GM21576 (cell line): ENCODE data around the gene C1orf232.

ENCODE experiments used
- ATAC-seq: cut with Tn5 transposase; IDR thresholded peaks from one replicate; pipeline ENCODE4 v1.9.1; 2021; ENCODE audit warnings: mild to moderate bottlenecking, moderate library complexity; ENCODE audit not compliant: unreplicated experiment

C1orf232 gene

DNA sequence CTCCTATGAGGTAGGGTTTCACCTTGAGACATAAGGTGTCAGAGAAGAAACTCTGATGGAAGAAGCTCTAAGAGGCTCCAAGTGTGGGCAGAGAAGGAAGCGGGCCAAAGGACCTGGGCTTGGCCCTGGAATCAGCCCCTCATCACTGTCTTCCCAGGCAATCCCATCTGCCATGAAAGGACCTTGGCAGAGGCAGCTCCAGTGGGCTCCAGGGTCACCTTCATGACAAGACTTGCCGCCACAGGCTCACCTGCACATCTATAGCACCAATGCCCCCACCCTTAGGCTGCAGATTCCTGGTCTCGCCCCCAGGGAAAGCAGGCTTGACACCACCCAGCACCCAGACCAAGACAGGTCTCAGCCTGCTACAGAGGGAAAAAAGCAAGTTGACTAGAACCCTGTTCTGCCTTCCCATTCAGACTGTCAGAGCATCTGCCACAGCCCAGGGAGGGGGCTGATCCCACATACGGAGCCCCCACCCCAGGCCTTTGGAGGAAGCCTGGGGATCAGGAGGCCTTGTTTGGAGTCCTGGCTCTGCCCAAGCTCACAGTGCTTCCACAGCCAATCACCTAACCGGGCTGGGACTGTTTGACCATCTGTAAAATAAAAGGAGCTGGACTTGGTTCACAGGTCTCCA is 10.4 kb downstream of the C1orf232 start:
- no peak for ATAC-seq

DNA sequence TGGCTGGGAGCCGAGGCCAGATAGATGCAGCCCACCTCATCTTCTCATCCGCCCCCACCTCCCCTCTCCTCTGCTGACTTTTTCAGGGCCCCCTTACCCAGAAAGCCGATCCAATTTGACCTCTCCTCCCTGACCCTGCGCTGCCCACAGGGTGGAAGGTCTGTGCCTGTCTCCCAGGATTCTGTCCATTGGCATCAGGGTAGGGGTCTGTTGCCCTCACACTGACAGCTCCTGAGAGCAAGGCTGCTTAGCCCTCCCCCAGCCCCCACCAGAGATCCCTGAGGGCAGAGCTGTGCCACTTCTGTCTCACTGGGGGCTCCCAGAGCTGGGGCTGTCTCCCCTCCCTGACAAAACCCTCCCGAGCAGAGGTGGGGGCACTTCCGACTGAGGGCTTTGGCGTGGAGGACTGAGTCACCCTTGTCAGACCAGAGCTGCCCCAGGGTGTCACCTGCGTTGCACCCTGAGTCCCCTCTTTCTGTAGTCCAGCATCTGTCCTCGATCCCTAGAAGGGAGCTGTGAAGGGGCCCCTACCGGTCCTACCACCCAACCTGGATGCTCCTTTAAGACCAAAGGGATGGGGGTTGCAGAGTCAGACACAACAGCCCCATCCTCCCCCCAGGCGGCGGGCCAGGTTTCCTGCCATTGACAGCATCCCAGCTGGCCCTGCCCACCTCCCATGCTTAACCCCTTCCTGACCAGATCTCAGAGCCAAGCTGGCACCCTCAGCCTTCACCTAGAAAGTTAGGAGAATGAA is 12.3 kb downstream of the C1orf232 start:
- ATAC-seq: no peak

GRCh38 chr1:26155370-26156284 is 13.1 kb downstream of the C1orf232 start:
- ATAC-seq: no peak

- no peak for ATAC-seq
Observed at GRCh38 chr1:26154750-26155149, 14.0 kb downstream of the C1orf232 start.

DNA sequence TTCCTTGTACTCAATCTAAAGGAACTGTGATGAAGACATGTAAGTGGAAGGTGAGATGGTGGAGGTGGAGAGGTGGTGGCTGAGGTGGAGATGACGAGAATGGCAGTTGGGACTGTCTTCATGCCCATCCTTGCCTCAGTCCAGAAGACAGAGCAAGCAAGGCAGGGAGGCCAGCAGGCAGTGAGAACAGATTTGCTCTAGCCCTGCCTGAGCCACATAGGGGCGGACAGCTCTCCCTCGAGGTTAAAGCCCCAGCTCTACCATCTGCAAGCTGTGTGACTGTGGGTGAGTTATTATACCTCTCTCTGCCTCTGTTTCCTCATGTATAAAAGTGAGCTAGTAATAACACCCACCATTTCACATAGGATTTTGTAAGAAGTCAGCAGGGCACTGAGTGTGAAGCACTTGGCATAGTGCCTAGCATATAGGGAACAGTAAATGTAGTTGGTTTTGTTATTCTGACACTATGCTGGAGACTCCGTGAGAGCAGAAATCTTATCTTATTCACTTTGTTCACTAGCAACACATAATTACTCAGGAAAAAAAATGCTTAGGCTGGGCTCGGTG is 14.7 kb downstream of the C1orf232 start:
- no peak for ATAC-seq

DNA sequence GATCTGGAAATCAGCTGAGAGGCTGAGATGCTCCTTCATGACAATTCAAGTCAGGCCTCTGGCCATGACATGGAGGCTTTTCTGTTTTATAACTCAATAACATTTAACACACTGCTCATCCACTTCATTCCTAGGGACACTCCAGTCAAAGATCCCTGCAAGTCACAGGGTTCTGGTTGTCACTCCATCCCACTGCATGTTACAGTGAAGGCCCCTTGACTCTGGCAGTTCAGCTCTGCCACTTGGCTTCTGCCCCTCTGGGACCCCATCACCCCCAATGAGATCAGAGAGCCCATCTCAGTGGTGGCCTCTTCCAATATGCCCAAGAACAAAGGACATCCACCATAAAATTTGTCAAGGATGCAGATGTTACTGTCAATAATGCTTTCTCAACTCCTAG is 19.9 kb downstream of the C1orf232 start:
- no peak for ATAC-seq

- ATAC-seq: no peak
Observed at GRCh38 chr1:26145960-26146294, 22.8 kb downstream of the C1orf232 start.

- no peak for ATAC-seq
Observed at GRCh38 chr1:26145041-26145959, 23.5 kb downstream of the C1orf232 start.

- ATAC-seq: no peak
Observed at GRCh38 chr1:26142159-26142558, 26.6 kb downstream of the C1orf232 start.

DNA sequence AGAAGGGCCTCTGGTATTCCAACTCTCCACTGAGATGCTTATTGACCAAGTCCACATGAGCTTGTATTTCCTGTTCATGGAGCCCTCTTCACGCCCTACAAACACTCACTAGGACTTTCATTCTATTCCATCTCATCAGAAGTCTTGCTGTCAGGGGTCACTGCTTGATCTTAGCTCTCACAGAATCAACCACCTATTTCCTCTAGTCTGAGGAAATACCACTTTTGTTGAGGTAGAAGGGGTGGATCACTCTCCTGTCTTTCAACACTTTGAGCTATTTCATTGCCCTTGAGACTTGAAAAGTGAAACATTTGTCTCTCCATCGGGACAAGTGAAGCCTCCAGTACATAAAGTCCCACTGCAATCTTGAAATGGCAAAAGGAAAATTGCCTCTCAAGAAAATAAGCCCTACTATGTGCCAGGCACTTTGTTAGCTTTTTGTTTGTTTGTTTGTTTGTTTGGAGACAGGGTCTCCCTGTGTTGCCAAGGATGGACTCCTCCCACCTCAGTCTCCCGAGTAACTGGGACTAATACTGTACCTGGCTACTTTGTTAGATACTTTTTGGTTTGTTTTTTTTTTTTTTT is 29.7 kb downstream of the C1orf232 start:
- no peak for ATAC-seq

- no peak for ATAC-seq
Observed at GRCh38 chr1:26134466-26134865, 34.3 kb downstream of the C1orf232 start.

GRCh38 chr1:26132834-26133167 is 36.0 kb downstream of the C1orf232 start:
- ATAC-seq: no peak

GRCh38 chr1:26132128-26132833 is 36.5 kb downstream of the C1orf232 start:
- ATAC-seq: no peak

- ATAC-seq: no peak
Observed at GRCh38 chr1:26130695-26131094, 38.1 kb downstream of the C1orf232 start.

DNA sequence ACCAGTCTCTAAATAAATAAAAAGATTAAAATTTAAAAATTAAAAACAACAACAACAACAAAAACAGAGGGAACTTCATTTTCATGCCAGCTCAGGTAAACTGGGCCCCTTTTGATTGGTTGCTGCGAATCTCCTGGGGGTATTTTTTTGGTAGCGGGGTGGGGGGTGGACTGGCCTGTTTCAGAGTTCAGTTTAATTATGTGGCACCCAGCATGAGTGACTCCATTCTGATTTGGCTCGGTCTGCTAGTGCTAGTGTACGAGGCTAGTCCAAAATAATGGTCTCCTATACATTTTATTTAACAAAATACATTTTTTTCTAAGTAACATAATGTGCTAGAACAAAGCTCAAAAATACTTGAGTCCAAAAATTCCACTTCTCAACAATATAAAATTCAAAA is 39.0 kb downstream of the C1orf232 start:
- ATAC-seq: no peak

- ATAC-seq: no peak
Observed at GRCh38 chr1:26127235-26128163, 41.3 kb downstream of the C1orf232 start.

DNA sequence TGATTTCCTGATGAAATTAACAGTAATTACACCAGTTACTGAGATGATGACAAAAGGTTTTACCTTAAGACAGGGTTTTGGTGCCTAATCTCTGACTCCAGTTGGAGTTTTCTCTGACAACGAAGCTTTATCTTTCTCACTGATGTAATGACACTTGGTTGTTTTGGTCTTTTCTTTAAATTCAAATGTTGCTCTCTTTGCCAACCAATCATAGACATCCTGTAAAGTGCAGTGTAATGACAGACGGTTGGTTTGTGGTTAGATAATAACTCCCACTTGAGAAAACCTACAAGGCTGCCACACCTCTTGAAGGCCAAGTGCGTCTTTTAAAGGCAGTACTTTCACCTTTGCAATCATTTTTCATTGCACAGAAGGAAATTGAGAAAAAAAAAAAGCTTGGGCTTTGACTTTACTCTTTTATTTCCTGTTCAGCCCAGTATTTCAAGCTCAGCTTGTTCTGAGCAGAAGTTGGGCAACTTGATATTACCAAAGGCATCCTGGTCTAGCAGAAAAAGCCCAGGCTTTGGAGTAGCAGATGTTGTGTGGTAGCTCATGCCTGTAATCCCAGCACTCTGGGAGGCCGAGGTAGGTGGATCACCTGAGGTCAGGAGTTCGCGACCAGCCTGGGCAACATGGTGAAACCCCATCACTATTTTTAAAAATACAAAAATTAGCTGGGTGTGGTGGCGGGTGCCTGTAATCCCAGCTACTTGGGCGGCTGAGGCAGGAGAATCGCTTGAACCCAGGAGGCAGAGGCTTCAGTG is 42.3 kb downstream of the C1orf232 start:
- ATAC-seq: no peak

- ATAC-seq: no peak
Observed at GRCh38 chr1:26125946-26126320, 42.8 kb downstream of the C1orf232 start.
